Subcutaneous abdominal adipose tissue (tissue), 5 donors: ENCODE data around the gene LHCGR.

Source experiments
- H3K27ac ChIP-seq: one replicate; pipeline ENCODE4 v1.7.0; 2013; ENCODE audit warnings: low read depth, mild to moderate bottlenecking, inconsistent platforms, low read length, moderate library complexity
- H3K27me3 ChIP-seq, 5 donors: one replicate each; pipeline ENCODE4 v1.7.0; 2013; ENCODE audit warnings: low read length in 5 of 5, inconsistent platforms in 1 of 5; ENCODE audit not compliant: control insufficient read depth in 5 of 5, insufficient read depth in 4 of 5
- H3K36me3 ChIP-seq, 5 donors: one replicate each; pipeline ENCODE4 v1.7.0; 2013; ENCODE audit warnings: low read length in 5 of 5; ENCODE audit not compliant: control insufficient read depth in 5 of 5, insufficient read depth in 5 of 5
- H3K4me1 ChIP-seq, 5 donors: one replicate each; pipeline ENCODE4 v1.7.0; 2013; ENCODE audit warnings: low read length in 5 of 5, mild to moderate bottlenecking in 3 of 5, moderate library complexity in 1 of 5; ENCODE audit not compliant: control insufficient read depth in 5 of 5, insufficient read depth in 5 of 5
- H3K4me3 ChIP-seq, 5 donors: one replicate each; pipeline ENCODE4 v1.7.0; 2013; ENCODE audit warnings: low read length in 5 of 5, low read depth in 1 of 5
- H3K9ac ChIP-seq, 5 donors: one replicate each; pipeline ENCODE4 v1.7.0; 2013; ENCODE audit warnings: low read length in 5 of 5, mild to moderate bottlenecking in 4 of 5, moderate library complexity in 3 of 5
- H3K9me3 ChIP-seq, 5 donors: one replicate each; pipeline ENCODE4 v1.7.0; 2013; ENCODE audit warnings: low read length in 5 of 5; ENCODE audit not compliant: control insufficient read depth in 5 of 5
- donor health status: healthy.
- donor health status: healthy.
- donor health status: healthy.
- donor health status: healthy.
- donor health status: healthy.

The LHCGR gene

GRCh38 chr2:48638261-48638660 is 117.3 kb downstream of the LHCGR start:
- H3K9me3 ChIP-seq = peaks cover 0 to 5% (median 0%) of the 10 kb centered on the region in 5 donors
- no peak overlapping the region for H3K9ac ChIP-seq
- peaks cover 0 to 12% (median 0%) of the 10 kb centered on the region in 5 donors for H3K36me3 ChIP-seq
- H3K4me3 ChIP-seq = no peak overlapping the region
- H3K27ac ChIP-seq = no peak overlapping the region
- H3K4me1 ChIP-seq = no peaks in the 10 kb centered on the region
- no peaks in the 10 kb centered on the region for H3K27me3 ChIP-seq
